HG03066 (cell line): Measurements from ENCODE around the gene MSH3.
"Not testable (repeated sequence)": the region's sequence is repeated elsewhere in the genome, so short reads cannot be mapped to it uniquely, and the experiment has no call there.

Experiments used
- ATAC-seq: cut with Tn5 transposase; IDR thresholded peaks from one replicate; pipeline ENCODE4 v1.9.1; 2021; ENCODE audit warnings: low read depth; ENCODE audit not compliant: unreplicated experiment

MSH3 gene

DNA sequence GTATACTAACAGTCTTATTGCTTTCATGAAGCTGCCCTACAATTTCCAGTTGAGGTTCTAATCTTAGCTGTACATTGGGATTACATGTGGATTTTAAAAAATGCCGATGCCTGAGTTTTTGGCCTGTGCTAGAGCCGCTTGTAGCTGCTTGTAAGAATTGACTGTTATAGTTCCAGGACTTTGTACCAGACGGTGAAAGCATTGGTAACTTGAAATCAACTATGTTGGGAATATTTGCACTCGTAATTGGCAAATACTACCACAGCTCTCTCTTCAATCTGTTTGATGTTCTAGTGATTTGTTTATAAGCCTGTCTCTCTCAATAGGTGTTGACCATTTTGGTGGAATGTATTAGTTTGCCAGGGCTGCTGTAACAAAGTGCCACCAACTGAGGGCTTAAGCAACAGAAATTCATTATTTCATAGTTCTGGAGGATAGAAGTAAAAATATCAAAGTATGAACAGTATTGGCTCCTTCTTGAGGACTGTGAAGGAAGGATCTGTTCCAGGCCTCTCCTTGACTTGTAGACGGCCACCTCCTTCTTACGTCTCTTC, 50.8 kb downstream of the MSH3 start:
- ATAC-seq = no peak

GRCh38 chr5:80705801-80706200, 51.3 kb downstream of the MSH3 start:
- no peak for ATAC-seq

DNA sequence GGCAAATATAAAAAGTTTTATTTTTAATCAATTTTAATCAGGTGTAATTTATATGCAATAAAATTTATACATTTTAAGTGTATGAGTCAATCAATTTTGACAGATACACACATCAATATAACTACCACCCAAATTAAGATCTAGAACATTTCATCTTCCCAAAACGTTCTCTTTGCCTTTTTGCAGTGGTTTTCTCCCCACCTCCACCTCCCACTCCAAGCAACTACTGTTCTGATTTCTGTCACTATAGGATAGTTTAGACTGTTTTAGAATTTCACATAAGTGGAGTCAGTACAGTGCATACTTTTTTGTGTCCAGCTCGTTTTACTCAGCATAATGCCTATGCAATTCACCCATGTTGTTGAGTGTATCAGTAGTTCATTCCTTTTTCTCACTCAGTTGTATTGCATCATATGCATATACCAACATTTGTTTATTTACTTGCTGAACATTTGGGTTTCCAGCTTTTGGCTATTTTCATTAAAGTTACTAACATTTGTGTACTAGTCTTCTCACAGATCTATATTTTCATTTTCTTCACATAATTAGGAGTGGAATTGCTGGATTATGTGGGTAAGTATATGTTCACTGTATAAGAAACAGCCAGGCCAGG, 52.5 kb downstream of the MSH3 start:
- ATAC-seq = no peak

GRCh38 chr5:80707645-80708044, 53.2 kb downstream of the MSH3 start:
- ATAC-seq = no peak

DNA sequence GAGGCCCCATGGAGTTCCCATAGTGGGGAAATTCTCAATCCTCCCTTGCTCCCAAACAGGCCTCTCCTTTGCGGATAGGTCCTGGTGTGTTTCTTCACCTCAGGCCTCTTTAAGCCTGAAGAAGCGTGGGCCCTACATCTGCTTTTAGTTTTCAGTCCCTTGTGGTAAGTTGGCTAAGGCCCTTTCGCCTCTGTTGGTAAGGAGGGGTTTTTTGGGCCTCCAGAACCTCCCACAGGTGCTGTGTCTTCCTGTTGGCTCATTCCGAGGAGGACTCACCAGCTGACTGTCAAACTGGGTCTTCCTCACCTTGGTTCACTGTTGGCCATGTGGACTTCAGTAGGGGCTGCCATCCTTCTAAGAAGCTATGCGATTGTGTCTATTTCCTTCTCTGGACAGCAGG, 56.8 kb downstream of the MSH3 start:
- no peak for ATAC-seq

- ATAC-seq = no peak
Measured at GRCh38 chr5:80711938-80712337, 57.5 kb downstream of the MSH3 start.

GRCh38 chr5:80712919-80713318, 58.5 kb downstream of the MSH3 start:
- no peak for ATAC-seq

GRCh38 chr5:80713631-80714030, 59.2 kb downstream of the MSH3 start:
- ATAC-seq = no peak

- ATAC-seq = no peak
Measured at GRCh38 chr5:80714570-80715298, 60.3 kb downstream of the MSH3 start.

DNA sequence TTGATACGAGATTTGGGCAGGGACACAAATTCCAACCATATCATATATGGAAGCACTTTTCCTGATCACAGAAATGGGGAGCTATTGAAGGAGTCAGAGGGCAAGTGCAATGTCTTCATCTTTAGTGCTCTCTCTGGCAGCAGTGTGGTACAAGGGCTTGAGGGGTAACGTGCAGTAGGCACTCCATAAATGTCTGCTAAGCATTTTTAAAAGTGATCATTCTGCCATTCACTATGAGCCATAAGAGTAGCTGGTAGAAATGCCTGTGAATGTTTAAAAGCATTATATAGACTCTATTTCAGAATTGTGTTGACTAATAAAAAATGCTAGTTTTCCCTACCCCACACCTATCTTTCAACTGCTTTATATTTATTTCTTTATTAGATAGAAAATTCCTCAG, 61.4 kb downstream of the MSH3 start:
- no peak for ATAC-seq

DNA sequence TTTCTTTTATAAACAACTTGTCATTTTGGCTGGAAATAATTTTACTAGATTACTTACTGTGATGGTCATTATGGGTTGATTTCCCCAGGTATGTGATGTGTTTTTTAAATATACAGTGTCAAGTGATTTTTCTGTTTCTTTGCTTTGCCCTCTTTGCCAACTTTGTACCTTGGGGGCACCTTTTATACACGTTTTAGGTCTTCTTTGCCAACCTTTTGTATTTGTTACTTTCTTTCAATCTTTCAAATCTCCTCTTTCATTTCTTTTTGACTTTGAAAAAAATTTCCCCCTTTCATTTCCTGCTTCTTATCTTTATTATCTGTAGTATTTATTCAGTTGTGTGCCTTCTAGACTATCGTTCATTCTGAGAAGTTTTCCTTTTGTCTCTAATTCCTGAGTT, 65.7 kb downstream of the MSH3 start:
- ATAC-seq = no peak

DNA sequence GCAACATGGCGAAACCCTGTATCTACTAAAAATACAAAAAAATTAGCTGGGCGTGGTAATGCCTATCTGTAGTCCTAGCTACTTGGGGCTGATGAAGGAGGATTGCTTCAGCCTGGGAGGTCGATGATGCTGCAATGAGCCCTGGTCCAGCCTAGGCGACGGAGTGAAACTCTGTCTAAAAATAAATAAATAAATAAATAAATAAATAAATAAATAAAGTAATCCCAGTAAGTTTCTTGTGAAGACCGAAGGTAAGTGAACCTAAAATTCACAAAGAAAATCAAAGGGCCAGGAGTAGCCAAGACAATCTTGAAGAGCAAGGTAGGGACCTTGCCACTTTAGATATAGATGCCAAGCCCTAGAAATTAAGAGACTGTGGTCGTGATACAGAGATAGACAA, 68.5 kb downstream of the MSH3 start:
- ATAC-seq = no peak

GRCh38 chr5:80725446-80725845, 71.0 kb downstream of the MSH3 start:
- ATAC-seq = no peak

GRCh38 chr5:80736730-80737129, 82.3 kb downstream of the MSH3 start:
- no peak for ATAC-seq

DNA sequence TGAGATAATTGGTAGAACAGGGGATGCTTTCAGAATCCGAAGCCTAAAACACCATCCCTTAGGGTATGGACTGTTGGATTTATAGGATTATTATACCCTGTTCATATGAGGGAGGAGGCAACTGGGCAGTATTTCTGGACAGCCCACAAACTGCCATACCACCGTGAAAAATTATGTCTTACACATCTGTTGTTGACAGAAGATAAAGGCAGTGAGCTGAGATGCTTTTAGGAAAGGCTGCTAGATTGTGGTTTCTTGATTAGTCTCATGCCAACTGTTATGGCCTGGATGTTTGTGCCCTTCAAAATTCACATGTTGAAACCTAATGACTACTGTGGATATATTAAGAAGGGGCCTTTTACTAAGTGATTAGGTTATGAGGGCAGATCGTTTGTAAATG, 84.0 kb downstream of the MSH3 start:
- ATAC-seq = no peak

DNA sequence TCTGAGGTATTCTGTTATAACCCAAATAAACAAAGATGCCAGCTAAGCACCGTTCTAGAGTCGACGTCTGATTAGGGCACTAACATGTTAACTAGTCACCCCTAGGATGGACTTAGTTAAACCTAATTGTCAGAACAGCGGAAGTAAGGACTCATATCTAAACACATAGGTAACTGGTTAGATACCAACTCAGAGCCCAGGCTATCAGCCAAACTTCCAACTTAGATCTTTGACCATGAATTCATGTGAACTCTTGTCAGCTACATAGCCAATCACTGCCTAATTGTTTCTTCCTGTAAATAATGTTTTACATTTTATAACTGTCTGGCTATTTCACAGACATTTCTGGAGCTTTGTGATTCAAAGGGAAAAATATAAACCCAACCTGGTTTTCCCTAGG, 84.6 kb downstream of the MSH3 start:
- no peak for ATAC-seq

DNA sequence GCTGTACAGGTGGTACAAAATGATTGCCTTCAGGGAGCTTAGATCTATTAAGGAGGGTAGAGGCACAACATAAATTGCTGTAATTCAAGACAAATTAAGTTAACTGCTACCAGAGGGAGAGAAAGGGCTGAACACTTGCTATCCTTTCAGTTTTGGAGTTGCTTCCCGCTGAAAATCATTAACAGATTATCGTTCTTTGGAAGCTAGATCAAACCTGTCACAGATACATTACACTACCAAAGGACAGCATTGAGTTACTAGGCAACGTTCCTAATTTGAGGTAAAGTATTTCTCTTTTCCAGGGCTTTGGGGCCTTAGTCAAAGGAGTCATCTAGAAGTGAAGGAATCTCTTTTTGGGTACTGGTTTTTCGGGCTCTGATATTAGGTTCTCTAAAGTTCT, 85.0 kb downstream of the MSH3 start:
- no peak for ATAC-seq

GRCh38 chr5:80739898-80740297, 85.4 kb downstream of the MSH3 start:
- ATAC-seq = no peak

DNA sequence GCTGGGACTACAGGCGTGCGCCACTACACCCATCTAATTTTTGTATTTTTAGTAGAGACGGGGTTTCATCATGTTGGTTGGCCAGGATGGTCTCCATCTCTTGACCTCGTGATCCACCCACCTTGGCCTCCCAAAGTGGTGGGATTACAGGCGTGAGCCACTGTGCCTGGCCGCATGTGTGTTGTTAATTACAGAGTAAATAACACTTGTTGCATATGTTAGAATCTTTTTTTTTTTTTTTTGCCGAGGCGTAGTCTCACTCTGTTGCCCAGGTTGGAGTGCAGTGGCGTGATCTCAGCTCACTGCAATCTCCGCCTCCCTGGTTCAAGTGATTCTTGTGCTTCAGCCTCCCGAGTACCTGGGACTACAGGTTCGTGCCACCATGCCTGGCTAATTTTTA, 86.0 kb downstream of the MSH3 start:
- not testable (repeated sequence) for ATAC-seq

GRCh38 chr5:80740999-80741398, 86.5 kb downstream of the MSH3 start:
- no peak for ATAC-seq

- ATAC-seq = no peak
Measured at GRCh38 chr5:80744149-80744548, 89.7 kb downstream of the MSH3 start.

- no peak for ATAC-seq
Measured at GRCh38 chr5:80745490-80745889, 91.0 kb downstream of the MSH3 start.
